GM18858 (cell line): ENCODE measurements around the gene SLC9A3.
"Not testable (repeated sequence)": the region's sequence is repeated elsewhere in the genome, so short reads cannot be mapped to it uniquely, and the experiment has no call there.

ENCODE experiments used
- ATAC-seq: cut with Tn5 transposase; IDR thresholded peaks from one replicate; pipeline ENCODE4 v1.9.1; 2021; ENCODE audit not compliant: unreplicated experiment

The SLC9A3 gene

DNA sequence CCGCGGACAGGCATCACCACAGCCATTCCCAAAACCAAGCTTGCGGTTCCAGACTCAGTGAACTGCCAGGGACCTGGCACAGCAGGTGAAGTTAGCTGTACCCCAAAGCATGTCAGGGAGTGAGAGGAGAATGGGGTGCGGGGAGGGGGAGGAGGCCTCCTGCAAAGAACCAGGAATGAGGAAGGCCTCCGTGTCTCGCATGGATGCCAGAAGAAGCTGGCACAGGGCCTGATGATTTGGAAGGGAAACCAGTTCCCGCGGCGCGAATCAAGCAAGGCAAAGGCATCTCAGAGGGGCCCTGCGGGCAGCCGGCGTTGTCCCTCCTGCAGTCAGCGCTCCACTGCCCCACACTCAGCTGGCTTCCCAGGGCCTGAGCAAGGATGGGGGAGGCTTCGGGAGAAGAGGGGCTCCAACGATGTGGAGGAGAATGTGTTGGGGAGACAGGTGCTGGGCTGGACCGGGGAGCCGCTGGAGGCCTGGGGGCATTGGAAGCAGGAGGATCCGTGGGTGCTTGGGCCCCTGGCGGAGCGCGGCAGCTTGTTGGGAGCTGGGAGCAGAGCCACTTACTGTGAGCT lies 14.6 kb downstream of the SLC9A3 start:
- ATAC-seq, result no peak

DNA sequence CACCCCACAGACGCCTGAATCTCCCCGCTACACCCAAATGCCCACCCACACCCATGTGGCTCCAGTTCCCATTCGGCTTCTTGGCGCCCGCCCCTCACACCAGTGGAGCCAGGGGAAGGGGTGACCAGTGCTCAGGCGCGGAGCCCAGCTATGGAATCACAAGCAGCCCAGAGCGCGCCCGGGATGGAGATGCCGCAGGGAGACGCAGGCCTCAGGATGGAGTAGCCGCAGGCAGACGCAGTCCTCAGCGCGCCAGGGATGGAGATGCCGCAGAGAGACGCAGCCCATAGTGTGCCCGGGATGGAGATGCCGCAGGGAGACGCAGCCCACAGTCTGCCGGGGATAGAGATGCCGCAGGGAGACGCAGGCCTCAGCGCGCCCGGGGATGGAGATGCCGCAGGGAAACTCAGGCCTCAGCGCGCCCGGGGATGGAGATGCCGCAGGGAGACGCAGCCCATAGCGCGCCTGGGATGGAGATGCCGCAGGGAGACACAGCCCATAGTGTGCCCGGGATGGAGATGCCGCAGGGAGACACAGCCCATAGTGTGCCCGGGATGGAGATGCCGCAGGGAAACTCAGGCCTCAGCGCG lies 16.2 kb downstream of the SLC9A3 start:
- not testable (repeated sequence) for ATAC-seq

DNA sequence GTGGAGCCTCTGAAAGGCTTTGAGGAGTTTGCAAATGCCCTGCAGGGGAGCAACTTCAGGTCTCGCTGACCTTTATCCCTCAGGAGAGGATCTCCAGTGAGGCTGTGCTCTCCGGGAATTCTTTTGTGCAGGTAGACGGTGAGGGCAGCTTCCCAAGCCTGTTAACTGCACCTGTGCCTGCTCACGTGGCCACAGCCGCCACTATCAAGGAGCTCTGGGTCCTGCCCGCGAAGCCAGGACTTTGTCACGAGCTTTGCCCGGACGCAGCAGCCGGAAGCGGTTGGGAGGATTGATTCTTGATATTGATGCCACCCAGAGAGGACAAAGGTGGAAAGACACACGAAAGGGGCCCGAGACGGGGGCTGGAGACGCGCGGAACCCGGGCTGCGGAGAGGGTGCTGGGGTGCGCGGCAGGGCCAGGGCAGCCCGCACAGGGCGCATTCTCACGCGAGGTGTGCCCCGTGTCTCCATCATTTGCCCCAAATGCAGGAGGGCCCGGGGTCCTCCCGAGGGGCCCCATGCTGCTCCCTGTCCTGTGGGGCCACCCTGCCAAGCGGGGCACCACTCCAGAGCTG lies 18.2 kb downstream of the SLC9A3 start:
- ATAC-seq, result no peak

DNA sequence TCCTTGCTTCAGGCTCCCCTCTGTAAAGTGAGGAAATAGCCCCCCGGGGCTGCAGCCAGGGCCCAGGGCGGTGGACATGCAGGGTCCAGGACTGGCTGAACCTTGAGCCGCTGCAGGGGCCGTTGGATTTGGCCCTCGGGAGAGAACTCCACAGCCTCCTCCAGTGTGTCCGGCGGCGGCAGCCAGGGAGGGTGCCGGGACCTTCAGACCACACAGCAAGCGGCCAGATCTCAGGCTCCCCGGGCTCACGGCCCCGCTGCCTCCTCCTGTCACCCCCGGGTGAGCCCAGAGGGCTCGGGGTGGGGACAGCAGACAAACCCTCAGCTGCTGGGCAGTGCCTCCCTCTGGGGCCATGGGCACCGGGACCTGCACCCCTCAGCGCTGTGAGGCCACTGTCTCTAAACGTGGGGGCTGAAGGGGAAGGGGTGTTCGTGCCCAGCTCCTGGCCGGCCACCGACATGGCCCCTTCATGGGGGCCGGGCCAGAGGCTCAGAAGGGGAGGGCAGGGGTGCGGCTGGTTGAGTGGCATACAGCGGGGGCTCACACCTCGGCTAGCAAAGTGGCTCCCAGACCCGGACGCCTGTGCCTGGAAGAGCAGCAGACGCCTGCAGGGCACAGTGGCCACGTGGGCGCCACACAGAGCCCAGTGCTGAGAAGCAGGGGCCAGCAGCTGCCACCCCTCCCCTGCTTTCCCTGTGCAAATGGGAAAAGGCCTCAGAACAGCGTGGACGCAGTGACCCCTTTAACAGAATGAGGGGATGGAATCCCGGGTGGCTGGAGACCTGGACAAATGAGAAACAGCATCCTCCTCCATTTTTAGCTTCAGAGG lies 19.7 kb downstream of the SLC9A3 start:
- no peak for ATAC-seq

DNA sequence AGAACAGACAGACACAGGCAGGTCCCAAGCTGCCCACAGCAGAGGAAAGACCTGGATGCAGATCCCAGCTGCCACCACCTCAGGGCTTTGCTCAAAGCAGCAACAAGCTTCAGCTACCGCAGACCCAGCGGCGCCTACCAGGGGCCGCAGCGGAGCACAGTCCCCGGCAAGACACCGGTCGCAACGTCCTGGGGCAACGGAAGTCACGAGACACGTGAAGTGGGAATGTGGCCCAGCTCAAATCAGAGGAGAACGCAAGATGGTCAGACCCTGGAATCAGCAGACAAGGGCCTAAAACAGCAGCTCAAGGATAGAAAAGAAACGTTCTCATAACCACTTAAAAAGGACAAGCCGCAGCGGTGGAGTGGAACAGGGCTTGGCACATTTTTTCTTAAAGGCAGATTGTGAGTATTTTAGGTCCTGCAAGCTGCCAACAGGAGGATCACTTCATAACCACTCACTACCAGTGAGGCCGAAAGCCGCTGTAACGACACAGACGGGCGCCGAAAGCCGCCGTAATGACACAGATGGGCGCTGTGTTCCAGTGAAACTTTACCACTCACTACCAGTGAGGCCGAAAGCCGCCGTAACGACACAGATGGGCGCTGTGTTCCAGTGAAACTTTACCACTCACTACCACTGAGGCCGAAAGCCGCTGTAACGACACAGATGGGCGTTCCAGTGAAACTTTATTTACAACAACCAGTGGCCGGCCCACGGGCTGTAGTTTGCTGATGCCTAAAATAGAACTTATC lies 21.7 kb downstream of the SLC9A3 start:
- no peak for ATAC-seq

DNA sequence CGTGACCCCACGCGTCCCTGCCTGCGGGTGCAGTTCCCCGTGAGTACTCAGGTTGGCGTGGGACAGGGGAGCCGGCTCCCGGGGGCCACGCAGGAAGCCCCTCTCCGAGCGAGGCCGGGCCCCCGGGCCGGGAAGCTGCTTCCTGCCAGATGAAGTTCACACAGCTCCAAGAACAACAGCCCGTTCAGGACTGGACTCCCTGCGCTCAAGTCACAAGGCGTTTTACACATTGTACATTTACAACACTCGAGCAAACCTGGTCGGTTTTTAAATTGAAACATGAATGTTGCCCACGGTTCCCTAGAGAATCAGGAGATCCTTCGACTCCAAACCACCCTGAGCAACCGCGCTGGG lies 22.4 kb downstream of the SLC9A3 start:
- no peak for ATAC-seq

DNA sequence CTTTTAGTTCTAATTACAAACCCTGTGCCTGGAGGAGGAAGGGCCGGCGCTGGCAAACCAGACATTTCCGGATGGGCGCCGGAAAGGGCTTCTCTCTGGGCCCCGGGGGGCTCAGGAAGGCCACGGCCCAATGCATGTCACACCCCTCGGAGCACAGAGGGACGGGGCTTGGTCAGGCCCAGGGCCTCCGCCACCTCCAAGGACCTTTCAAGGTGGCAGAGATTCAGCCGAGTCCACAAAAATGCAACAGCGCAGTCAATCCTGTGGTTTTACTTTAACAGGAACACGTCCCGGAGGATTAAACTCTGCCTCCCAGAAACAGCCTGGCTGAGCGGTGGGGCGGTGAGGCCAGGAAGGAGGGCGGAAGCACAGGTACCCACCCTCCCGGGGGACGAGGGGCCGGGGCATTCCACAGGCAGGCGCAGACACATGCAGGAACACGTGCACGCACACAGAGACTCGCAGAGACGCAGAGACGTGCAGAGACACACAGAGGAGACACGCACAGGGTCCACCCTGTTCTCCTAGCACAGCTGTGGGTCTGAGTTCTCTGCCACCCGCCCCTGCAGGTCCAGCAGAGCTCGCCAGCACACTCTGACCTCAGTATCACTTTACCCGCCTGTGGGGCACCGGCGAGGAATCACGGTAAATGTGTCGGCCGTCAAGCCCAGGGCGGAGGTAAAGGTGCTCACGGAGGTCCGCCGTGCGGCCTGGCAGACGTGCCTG lies 23.0 kb downstream of the SLC9A3 start:
- ATAC-seq, result no peak

DNA sequence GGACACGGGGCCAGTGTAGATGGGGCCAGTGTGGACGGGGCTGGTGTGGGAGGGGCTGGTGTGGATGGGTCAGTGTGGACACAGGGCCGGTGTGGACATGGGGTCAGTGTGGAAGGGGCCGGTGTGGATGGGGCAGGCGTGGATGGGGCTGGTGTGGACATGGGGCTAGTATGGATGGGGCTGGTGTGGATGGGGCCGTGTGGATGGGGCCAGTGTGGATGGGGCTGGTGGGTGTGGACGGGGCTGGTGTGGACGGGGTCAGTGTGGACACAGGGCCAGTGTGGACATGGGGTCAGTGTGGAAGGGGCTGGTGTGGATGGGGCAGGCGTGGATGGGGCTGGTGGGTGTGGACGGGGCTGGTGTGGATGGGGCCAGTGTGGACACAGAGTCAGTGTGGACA lies 23.8 kb downstream of the SLC9A3 start:
- no peak for ATAC-seq

DNA sequence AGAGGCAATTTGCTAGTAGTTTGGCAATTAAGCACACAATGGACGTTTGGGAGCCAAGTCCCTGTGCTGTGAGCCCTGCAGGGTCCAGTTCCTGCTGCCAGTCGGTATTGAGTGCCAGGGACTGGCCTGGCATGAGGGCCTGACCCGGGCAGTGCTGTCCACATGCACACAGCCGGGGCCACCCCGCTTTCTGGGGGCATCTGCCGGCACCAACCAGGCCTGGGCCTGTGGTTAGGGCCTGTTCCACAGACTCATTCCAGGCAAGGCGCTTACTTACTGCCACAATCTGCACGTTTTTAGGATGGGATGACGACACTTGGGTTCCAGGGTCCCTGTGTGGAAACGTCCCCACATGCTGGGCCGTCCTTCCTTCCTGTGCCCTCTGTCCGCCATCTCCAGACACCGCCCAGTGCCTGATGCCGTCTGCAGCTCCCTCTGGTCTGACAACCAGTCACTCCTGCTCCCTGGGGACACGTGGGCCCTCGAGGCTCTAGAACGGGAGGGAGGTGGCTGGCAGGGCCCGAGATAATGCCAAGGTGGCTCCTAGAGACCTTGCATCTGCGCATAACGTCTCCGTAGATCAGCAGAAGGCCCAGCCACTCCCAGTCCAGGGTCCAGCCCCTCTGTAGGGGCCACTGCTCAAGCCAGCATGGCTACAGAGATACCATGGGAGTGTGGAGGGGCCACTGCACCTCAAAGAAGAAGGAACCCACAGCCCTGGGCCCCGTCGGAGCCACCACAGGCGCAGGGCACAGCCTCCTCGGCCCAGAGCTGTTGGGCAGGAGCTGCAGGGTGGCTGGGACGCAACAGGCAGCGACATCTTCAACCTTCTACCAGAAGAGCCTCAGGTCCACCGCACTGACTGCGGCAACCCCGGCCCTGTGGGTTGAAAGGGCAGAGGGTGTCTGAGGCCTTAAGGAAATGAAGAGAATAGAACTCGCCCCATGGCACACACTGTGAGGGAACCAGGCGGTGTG lies 24.7 kb downstream of the SLC9A3 start:
- no peak for ATAC-seq

DNA sequence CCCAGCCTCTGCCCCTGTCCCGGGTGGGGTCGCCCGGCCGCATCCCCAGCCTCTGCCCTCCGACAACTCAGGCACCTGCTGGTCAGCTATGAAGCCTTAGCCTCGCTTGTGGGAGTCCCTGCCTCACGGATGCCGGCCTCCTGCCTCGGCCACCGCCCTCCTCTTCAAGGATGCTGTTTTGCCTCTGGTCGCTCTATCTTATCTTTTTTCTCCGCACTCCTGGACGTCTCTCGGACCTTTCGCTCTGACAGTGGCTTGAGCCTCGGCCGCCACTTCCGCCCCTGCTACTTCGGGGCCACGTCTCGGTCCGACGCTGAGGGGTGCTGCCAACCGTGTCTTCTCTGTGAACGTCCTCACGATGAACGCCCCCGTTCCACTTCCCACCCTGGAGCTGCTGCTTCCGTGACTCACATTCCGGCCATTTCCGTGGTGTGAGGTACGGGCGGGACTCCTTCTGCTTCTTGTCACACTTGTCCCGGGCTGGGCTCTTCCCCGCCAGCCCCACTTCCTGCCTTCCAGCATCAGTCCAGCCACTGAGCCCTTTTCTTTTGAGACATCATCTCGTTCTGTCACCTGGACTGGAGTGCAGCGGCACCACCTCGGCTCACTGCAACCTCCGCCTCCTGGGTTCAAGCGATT lies 26.3 kb downstream of the SLC9A3 start:
- no peak for ATAC-seq

DNA sequence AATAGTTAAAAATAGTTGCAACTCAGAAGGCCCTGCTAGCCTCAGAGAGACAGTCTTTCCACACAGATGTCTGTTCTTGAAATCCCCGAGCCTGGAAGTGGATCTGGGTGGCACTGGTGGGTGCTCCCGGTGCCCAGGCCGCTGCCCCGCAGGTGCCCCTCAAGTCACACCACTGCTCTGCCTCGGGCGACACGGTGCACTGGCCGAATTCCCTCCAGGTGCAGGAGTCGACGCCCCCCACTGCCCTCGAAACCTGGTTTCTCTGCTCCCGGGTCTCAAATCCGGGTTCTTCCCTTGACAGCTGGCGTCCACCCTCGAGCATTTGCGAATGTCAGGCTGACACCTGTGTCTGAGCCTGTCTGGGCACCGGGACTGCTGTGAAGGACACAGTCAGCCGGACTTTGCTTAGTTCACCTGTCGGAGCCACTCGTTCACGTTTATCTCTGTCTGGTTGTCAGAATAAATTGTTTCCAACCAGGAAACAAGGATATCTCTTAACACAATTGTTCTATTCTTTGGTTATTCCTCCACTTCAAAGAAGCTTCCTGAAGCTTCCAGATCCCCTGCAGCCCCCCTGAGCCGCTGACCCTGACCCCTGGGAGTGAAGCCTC lies 27.1 kb downstream of the SLC9A3 start:
- no peak for ATAC-seq

DNA sequence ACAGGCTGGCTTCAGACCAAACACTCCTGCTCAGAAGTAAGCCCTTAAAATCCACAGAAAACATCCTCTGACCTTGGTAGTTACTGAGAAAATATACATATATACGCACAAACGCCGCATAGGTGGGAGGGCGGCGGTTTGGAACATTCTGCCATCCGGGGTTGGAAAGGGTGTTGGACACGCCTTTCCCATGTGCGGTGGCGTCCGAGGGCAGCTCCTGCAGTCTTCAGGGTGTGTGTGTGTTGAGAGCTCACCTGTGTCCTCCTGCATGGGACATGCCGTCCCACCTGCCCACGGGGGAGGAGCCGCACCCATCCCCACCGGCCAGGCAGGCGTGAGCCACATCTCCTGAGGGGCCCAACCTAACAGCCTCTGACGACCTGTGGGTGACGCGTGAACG lies 28.2 kb downstream of the SLC9A3 start:
- no peak for ATAC-seq

DNA sequence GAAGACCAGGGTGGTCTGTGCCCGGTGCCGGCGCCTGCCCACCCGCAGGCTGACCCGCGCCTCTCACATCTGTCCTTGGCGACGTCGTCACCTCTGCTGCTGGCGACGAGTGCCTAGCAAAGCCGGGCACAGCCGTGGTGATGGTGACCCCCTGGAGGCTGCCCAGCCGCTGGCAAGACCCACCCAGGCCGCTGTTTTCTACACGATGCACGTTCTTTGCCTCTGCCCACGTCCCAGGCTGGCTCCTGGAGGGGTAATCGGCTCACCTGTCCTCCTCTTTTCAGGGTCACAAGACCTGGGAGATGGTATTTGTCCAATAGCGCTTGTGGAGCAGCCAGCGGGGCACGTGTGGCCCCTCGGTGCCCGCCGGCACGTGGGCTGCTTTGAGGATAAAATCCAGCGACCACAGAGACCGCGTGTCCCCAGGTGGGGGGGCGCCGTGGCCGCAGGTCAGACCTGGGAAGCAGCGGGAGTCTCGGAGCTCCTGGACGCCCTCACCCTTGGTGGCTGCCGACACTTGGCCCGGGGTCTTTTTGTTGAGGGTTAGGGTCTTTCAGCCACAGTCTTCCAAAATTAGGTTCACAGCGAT lies 29.5 kb downstream of the SLC9A3 start:
- no peak for ATAC-seq

DNA sequence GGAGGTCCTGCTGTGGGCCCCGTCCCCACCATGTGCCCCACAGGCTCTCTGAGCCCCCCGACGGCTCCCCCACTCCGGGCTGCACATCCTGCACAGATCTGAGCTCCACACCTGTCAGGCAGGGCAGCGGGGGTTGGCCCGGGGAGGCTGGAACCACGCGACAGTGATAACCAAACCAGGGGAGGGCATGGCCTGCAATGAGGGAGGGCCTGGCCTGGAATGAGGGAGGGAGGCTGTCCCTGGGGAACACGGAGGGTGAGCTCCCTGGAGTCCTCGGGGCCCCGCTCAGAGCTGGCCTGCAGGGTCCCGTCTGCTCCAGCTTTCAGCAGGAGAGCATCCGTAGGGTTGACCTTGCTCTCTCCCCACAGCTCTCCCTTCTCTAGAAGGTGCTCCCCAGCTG lies 30.5 kb downstream of the SLC9A3 start:
- ATAC-seq, result no peak

DNA sequence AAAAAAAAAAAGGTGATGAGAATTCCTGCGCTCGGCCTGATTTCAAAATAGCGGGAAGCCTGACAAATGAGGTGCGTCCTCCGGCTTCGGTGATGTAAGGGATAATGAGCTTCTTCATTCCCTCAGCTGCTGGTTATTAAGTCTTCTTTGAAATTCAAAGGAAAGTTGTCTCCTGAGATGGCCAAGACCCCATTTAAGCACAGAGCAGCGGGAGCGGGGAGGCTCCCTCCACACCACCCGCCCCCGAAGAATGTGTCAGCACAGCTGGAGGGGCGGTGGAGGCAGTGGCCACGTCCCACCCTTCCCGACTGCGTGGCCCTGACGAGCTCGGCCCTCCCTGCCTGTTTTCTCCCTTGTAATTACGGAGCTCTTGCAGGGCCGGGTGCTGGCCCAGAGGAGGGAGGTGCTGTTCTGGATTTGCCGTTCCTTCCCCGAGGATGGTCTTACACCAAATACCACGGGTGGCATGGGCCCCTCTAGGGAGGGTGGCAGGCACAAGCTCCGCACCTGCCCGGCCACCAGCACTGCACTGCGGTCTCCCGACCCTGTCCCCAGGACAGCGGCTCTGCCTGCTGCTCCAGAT lies 31.0 kb downstream of the SLC9A3 start:
- ATAC-seq, result no peak

DNA sequence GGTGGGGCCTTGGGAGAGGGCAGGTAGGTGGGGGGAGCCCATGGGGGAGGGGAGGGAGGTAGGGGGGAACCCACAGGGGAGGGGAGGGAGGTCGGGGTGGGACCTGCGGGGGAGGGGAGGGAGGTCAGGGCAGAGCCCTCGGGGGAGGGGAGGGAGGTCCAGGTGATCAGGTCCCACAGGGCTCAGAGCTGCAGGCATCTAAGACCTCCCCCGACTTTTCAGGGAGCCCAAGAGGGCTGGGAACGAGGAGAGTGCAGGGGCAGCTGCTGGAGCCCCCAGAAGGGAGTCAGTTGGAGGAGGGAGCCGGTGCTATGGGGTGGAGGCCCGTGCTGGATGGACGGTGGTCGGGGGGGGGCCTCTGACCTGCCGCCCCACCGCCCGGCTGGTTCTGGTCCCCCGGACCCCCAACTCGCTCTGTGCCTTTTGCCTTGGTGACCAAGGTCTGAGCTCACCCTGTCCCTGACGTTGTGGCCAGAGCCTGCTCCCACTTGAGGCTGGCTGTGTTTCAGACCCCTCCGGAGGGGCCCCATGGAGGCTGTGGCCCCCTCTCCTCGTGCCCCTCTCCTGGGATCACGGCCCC lies 31.8 kb downstream of the SLC9A3 start:
- ATAC-seq, result no peak

DNA sequence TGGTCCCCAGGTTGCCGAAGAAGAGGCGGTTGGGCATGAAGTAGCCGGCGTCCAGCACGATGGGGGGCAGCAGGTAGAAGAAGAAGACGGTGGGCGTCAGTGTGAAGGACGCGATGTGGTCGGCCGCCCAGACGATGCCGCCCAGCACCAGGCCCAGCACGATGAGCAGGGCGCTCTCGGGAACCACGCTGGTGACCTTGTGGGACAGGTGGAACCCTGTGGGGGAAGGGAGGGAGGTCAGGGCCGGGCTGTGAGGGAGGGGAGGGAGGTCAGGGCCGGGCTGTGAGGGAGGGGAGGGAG lies 32.4 kb downstream of the SLC9A3 start:
- no peak for ATAC-seq
